GM12873 (cell line): ENCODE data around the gene ZNF778.

Experiments used
- TF ChIP-seq, protein P1 (sequence below): IDR thresholded peaks from 2 replicates; pipeline ENCODE4 v1.5.1; 2012; ENCODE audit warnings: low read depth, mild to moderate bottlenecking, moderate library complexity, low read length, control low read depth; ENCODE audit not compliant: insufficient read depth; ENCODE audit errors: missing control alignments

Gene ZNF778

DNA sequence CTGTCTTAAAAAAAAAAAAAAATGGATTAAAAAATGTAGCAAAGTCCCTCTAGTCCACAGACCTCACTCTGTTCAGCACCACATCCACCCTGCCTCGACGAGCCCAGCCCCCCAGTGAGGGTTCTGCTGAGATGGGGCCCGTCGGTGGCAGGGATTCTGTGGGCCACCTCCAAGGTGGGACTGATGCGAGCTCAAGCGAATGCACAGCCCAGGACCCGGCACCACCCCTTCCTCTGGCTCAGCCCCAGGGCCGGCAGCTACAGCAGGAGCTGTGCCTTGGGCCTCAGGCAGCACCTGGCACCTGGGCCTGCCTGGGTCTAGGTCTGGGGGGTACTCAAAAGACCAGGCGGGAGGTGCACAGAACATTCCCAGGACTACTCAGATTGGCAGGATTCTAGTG, 59.5 kb downstream of the ZNF778 start:
- TF ChIP-seq, protein P1, sequence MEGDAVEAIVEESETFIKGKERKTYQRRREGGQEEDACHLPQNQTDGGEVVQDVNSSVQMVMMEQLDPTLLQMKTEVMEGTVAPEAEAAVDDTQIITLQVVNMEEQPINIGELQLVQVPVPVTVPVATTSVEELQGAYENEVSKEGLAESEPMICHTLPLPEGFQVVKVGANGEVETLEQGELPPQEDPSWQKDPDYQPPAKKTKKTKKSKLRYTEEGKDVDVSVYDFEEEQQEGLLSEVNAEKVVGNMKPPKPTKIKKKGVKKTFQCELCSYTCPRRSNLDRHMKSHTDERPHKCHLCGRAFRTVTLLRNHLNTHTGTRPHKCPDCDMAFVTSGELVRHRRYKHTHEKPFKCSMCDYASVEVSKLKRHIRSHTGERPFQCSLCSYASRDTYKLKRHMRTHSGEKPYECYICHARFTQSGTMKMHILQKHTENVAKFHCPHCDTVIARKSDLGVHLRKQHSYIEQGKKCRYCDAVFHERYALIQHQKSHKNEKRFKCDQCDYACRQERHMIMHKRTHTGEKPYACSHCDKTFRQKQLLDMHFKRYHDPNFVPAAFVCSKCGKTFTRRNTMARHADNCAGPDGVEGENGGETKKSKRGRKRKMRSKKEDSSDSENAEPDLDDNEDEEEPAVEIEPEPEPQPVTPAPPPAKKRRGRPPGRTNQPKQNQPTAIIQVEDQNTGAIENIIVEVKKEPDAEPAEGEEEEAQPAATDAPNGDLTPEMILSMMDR, result no peak

DNA sequence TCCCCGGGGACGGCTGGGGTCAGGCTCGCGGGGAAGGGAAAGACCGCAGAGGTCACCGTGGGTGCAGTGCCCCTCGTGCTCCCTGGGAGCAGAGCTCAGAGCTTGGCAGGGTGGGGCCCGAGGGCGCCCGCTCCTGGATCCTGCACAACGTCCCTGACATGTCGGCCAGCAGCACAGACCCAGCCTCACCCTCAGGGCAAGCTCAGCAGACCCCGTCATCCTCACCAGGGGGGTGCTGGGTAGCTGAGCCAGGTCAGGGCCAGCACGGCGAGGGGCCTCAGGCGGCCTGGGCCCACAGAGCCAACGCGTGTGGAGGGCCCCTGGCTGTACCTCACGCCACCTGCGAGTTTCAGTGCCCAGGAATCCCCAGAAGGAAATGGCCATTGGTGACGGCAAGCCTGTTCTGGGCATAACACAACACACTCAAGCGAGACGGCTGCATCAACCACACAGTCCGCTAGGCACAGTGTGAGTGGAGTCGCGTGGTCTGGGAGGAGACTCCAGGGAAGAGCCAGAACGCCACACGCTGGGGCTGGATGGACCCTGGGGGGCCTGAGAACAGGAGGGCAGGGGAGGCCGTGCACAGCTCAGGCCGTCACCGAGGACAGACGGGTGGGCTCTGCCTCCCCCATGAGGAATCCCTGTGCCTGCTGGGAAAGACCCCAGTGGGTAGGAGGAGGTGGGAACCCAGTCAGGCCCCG, 60.3 kb downstream of the ZNF778 start:
- TF ChIP-seq, protein P1, result no peak

DNA sequence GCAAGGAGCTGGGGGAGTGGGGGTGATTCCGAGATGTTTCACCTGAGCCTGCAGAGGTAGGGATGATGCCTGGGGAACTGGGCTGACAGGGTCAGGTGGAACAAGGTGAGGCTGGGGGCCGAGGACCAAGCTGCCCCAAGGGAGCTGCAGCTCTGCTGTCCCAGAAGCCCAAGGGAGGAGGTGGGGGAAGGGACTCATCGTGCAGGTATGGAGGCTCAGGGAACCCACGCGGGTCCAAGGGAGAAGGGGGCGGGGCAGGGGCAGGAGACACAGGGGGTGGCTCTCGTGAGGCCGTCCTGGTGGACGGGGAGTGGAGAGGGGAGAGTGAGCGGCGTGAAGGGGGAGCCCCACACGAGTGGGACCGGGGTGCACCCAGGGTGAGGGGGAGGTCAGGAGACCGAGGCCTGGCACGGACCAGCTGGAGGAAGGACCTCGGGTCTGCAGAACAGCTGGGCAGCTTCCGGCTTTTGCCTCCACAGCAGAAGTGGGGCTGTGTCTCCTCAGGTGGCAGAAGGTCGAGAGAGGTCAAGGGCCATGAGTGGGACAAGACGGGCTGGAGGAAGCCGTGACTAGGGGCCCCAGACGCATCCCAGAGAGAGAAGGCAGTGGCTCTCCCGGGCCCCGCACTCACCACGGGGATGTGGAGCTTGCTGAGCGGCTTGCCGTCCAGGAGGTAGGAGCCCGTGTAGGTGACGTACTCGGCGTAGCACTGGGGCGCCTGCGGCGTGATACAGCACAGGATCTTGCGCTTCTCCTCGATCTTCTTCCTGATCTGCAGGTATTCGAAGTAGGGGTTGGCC, 61.1 kb downstream of the ZNF778 start:
- TF ChIP-seq, protein P1, result no peak

DNA sequence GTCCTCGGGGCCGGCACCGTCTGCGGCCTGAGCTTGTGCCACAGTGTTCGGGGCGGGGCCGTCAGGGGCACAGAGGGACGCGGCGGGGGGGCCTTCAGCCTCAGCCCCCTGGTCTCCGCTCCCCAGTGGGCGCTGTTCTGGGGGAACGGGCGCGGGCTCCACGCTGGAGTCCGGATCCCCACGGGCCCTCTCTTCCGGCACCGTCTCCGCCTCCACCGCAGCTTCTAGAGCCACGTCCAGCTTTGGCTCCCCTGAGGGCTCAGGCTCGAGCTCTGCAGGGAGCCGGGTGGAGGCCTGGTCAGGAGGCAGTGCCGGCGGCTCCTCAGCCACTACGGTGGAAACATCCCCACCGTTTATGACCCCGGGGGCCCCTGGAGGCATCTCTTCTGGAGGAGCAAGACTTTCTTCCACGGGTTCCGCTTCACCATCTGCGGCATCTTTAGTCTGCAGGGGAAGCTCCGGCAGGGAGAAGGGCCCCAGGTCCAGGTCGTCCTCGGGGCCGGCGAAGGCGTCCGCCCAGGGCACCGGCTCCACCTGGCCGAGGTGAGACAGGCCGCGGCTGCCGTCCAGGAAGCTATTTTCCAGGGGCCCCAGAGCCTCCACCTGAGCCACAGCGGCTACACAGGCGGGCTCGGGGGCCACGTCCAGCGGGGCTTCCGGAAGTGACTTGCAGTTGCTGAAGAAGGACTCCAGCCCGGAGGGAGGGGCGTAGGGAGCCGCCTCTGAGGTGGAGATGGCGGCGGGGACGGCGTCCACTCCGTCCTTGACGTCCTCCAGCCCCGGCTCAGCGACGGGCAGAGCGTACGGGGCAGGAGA, 62.4 kb downstream of the ZNF778 start:
- TF ChIP-seq, protein P1, result no peak

DNA sequence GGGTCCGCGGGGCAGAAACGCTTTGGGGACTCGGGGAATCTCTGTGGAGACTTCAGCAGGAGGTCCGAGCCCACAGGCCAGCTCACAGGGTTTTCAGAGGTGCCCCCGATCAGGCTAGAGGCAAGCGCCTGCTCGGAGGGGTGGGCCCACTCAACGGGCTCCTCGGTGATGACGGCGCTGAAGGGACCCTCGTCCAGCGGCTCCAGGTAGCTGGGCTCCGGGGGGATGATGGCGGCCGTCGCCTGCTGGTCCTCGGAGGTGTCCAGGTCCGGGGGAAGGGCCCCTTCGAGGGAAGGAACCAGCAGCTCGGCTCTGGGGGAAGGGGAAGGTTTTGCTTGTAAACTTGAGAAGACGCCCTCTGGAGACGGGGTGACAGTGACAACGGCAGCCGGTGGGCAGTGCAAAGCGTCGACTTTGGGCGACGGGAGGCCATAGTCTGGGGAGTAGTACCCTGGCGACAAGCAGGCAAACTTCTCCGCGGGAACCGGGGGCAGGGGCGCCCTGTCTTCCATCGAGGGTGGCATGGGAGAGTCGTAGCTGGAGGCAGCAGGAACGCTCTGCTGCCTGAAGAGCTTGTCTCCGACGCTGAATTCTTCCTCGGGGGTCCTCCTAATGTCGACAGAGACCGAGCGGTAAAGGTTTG, 63.2 kb downstream of the ZNF778 start:
- TF ChIP-seq, protein P1, result no peak

DNA sequence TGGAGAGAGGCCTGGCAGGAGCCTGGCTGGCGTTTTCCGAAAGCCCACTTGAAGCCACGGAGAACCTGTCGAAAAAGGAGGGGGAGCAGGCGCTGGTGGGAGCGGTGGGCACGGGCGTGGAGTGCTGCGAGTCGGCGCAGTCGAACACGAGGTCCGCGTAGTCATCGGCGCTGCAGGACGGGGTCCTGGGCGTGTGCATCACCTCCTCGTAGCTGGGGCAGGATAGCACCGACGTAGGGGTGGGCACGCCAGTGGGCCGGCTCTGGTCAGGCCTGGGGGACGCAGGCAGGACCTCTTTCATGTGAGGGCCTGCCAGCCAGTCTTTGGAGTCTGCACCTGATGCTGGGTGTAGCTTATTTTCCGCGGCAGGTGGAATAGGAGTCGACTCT, 63.7 kb downstream of the ZNF778 start:
- TF ChIP-seq, protein P1, result no peak
